Gastroesophageal sphincter (tissue), 3 donors: ENCODE measurements around the gene ROBO1.

Experiments used
- POLR2A ChIP-seq, 2 donors: fragments of 450-650 bp; IDR thresholded peaks; one replicate each; pipeline ENCODE4 v1.6.1; 2017; ENCODE audit warnings: antibody characterized with exemption in 2 of 2, mild to moderate bottlenecking in 2 of 2, moderate library complexity in 1 of 2
- POLR2AphosphoS5 ChIP-seq: sonication (generic); formaldehyde crosslinking; IDR thresholded peaks from one replicate; pipeline ENCODE4 v1.6.1; 2017; ENCODE audit warnings: antibody characterized with exemption
- TF ChIP-seq, protein P1 (sequence below), 4 experiments: fragments of 200-600 bp in 2 of 4; fragments of 450-650 bp in 2 of 4; sonication (generic) in 1 of 4; IDR thresholded peaks; one replicate each; pipeline ENCODE4 v1.5.1; 2017 to 2019; ENCODE audit warnings: antibody characterized with exemption in 4 of 4, mild to moderate bottlenecking in 2 of 4, moderate library complexity in 2 of 4

DNA sequence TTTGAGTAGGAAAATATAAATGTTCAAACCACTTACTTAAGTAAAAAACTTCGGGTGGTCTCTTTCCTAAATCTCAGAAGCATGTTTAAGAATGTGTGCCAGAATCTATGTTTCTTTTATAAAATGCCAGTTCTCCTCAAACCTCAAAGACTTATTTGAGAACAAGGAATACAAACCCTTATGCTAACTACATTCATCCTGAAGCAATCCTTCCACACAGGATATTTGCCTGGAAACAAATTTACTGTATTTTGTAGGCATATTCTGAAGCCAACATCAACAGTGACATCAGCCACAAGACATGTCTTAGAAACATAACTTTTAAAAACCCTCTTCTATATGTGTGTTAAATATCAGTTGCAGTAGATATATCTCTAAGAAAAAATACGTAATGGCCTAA is 1077.0 kb downstream of the ROBO1 start:
- TF ChIP-seq, protein P1, sequence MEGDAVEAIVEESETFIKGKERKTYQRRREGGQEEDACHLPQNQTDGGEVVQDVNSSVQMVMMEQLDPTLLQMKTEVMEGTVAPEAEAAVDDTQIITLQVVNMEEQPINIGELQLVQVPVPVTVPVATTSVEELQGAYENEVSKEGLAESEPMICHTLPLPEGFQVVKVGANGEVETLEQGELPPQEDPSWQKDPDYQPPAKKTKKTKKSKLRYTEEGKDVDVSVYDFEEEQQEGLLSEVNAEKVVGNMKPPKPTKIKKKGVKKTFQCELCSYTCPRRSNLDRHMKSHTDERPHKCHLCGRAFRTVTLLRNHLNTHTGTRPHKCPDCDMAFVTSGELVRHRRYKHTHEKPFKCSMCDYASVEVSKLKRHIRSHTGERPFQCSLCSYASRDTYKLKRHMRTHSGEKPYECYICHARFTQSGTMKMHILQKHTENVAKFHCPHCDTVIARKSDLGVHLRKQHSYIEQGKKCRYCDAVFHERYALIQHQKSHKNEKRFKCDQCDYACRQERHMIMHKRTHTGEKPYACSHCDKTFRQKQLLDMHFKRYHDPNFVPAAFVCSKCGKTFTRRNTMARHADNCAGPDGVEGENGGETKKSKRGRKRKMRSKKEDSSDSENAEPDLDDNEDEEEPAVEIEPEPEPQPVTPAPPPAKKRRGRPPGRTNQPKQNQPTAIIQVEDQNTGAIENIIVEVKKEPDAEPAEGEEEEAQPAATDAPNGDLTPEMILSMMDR (IDR thresholded peaks at IDR 0.05), result no peak
- TF ChIP-seq POLR2AphosphoS5 (no peak), POLR2A (IDR thresholded peaks at IDR 0.05) (no peak)
